GM21381 (cell line): ENCODE data around the gene MRGPRD.

Experiments
- ATAC-seq: cut with Tn5 transposase; IDR thresholded peaks from one replicate; pipeline ENCODE4 v1.9.1; 2021; ENCODE audit warnings: mild to moderate bottlenecking, moderate library complexity; ENCODE audit not compliant: unreplicated experiment

The MRGPRD gene

DNA sequence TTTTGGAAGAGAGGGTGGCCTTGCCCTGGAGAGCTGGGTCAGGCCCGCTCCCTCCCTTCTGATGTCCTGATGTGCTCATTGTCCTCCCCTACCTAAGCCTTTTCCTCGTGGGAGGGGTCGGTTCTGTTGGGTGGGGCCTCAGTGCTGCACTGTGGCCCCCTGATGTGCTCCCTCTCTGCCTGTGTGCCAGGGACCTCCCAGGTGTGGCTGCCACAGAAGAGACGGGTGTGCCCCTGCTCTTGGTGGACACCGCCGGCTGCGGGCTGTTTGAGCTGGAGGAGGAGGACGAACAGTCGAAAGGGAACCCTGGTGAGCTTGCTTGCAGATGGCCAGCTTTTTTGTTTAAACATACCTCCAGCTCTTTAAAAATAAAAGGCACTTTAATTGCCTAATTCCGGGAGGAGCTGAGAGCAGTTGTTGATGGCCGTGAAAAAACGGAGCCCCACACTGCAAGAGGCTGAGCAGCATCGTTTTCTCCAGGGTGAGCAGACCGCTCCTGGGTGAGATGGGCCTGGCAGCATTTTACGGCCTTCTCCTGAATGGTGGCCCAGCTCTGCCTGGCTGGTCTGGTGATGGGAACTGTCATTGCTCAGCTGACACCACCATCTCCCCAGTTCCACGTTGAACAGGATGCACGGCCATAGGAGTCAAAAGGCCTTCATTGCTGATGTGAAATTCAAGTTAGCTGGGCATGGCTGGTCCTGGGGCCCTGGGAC lies 47.0 kb downstream of the MRGPRD start:
- no peak for ATAC-seq

DNA sequence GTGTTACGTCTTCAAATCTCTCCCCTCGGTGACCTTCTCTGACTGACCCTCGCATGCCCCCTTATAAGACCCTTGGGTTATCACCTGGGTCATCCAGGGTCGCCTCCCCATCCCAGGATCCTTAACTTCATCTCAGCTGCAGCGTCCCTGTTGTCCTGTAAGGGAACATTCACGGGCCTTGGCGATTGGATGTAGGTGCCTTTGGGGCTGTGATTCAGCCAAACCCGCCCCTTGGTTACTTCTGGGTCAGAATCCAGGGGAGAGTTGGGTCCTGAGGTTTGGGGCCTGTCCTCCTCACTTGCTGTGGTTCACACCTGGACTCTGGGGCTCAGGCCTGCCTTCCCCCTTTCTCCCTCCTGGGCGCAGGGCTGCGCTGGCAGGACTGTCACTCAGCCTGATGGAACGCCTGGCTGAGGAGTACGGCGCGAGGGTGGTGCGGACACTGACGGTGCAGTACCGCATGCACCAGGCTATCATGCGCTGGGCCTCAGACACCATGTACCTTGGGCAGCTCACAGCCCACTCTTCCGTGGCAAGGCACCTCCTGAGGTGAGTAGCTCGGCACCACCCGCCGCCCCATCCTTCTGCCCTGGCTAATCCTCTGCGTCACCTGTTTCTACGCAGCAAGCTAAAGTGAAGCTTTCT lies 47.7 kb downstream of the MRGPRD start:
- ATAC-seq: no peak

DNA sequence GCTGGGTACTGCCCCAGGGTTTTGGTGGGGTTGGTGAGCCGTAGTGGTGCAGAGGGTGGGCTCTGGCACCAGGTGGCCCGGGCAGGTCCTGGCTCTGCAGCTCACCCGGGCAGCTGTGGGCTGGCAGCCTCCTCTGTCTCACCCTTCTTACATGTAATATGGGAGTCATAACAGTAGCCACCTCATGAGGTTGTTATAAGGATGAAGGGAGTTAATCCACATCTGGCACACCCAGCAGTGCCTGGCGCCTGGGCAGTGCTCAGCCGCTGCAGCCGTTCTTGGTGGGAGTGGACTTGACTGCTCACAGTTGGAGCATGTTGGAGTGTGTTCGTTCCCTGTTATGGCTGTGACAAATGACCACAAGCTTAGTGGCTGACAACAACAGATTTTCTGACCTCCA lies 48.4 kb downstream of the MRGPRD start:
- ATAC-seq: no peak

DNA sequence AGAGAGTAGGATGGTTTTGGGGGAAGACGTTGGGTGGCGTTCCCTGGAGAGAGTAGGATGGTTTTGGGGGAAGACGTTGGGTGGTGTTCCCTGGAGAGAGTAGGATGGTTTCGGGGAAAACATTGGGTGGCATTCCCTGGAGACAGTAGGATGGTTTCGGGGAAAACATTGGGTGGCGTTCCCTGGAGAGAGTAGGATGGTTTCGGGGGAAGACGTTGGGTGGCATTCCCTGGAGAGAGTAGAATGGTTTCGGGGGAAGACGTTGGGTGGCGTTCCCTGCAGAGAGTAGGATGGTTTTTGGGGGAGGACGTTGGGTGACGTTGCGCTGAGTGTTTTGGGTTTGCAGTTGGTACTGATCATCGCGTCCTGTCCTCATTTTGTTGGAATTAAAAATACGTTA lies 48.9 kb downstream of the MRGPRD start:
- no peak for ATAC-seq

DNA sequence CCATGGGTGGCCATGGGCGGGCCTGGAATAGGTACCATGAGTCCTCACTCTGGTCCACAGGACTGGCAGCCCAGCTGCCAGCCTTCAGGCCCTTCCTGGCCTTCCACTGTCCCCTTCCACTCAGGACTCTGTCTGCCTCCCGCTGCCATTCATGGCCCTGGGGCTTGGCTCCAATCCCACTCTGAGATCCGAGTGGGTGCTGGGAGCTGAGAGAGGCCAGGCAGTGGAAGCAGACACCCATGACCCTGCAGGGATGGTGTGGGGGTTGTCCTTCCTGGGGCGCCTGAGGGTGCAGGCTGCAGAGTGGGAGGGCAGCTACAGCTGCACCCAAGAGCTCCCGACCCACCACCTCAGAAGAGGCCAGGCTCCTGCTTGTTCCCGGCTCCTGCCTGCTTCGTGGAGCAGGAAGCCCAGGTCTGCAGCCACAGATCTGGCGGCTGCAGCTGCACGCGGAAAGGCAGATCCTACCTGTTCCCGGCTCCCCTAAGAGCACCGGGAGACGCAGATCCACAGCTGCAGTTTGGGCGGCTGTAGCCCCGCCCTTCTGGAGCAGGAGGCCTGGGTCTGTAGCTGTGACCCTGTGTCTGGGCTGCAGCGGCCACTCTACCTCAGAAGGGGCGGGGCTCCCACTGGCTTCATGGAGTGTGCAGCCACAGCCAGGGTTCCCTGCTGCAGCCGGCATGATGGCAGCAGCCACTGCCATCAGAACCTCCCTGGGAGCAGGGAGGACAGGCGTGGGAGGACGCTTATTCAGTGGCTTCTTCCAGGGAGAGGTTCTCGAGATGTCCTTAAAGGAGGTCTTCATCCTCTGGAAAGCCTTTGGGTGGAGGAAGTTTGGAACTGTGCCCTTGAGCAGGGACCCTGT lies 49.6 kb downstream of the MRGPRD start:
- ATAC-seq: no peak
